Hepatic stellate cell (primary cell): ENCODE measurements around the gene WDR6.

Experiments used
- DNase-seq: peaks from one replicate; pipeline ENCODE4 v3.0.0; 2011; ENCODE audit warnings: low spot score

Gene WDR6, protein sequence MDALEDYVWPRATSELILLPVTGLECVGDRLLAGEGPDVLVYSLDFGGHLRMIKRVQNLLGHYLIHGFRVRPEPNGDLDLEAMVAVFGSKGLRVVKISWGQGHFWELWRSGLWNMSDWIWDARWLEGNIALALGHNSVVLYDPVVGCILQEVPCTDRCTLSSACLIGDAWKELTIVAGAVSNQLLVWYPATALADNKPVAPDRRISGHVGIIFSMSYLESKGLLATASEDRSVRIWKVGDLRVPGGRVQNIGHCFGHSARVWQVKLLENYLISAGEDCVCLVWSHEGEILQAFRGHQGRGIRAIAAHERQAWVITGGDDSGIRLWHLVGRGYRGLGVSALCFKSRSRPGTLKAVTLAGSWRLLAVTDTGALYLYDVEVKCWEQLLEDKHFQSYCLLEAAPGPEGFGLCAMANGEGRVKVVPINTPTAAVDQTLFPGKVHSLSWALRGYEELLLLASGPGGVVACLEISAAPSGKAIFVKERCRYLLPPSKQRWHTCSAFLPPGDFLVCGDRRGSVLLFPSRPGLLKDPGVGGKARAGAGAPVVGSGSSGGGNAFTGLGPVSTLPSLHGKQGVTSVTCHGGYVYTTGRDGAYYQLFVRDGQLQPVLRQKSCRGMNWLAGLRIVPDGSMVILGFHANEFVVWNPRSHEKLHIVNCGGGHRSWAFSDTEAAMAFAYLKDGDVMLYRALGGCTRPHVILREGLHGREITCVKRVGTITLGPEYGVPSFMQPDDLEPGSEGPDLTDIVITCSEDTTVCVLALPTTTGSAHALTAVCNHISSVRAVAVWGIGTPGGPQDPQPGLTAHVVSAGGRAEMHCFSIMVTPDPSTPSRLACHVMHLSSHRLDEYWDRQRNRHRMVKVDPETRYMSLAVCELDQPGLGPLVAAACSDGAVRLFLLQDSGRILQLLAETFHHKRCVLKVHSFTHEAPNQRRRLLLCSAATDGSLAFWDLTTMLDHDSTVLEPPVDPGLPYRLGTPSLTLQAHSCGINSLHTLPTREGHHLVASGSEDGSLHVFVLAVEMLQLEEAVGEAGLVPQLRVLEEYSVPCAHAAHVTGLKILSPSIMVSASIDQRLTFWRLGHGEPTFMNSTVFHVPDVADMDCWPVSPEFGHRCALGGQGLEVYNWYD

GRCh38 chr3:49007068-49007770, at the start of gene WDR6:
Gene WDR6, plus strand, starts transcription at chr3:49007391. Its CDS starts 41 bp downstream, at chr3:49007432.
- DNase-seq, result peak; percentile 99

DNA sequence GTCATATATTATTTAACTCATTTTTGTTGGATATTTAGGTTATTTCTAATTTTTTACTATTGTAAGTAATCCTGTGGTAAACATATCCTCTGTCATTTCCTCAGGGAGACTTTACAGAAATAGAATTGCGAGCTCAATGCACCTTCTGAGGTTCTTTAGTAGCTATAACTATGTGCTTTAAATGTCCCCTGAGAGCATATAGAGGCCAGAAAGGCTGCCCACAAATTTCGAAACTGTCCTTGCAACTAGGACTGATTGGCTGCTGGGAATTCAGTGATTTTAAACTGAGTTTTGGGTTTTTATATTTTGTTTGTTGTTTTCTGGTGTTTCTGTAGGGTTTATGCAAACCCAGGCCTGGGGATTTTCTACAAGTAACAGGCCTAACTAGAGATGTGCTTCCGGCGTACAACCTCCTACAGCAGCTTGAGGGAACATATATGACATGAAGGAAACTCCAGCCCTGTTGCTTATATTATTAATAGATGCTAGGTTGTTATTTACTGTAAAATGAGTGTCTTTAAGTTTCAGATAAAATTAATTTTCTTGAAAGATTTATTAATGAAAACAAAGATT, 46.3 kb upstream of the WDR6 start:
- DNase-seq, result no peak

GRCh38 chr3:48962340-48962739, 44.9 kb upstream of the WDR6 start:
- DNase-seq, result no peak

- DNase-seq, result no peak
These were observed 44.3 kb upstream of the WDR6 start for GRCh38 chr3:48962939-48963338.

GRCh38 chr3:48963591-48963990, 43.6 kb upstream of the WDR6 start:
- DNase-seq, result no peak

DNA sequence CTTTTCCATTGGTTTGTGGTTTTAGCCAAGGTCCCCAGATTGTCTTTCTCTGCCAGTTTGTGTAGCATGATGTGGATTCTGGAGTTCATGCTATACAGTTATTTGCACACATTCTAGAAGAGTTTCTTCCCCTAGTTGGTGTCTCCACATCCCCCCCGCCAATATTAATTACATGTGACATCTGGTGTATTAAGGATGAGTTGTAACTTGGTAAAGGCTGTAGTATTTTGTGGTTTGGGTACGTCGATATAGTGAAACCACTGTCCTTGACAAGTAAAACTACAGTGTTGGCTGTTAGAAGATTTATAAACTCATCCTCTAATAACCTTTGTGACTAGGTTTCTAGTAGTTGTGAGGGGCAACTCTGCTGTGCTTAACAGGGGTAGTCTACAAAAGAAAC, 40.8 kb upstream of the WDR6 start:
- no peak for DNase-seq

GRCh38 chr3:48966876-48967361, 40.3 kb upstream of the WDR6 start:
- DNase-seq, result no peak

- no peak for DNase-seq
These were observed 36.6 kb upstream of the WDR6 start for GRCh38 chr3:48970586-48970985.

DNA sequence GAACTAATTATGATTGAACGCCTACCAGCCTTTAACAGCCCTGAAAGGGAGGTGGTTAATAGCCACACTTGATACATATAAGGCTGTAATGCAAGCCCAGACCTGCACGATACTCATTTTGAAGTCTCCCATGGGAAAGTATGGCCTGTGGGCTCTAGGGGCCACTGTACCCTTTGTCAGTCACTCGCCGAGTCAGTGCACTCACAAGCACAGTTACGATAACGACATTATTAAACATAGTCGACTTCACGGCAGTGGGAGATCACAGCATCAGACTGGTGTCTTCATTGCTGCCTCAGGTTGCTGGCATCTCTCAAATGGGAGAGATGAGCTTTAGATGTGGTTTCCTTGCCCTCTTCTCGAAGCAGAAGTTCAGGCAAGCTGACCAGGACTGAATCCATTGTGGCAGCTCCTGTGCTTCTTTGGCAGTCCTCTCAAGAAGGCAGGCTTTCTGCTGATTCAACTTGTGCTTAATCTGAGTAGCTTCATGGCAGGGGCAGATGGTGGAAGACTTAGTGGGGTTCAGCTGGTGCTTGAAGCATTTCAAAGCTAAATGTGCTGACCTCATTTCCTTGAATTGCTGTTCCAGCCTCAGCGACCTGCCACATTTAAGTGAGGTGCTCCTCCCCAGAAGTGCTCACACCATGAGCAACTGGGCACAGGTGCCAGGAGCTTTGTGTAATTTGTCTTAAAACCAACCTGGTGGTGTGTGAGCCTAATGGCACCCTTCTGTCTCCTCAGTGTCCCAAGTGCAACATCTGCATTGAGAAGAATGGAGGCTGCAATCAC, 32.9 kb upstream of the WDR6 start:
- no peak for DNase-seq

- no peak for DNase-seq
These were observed 27.7 kb upstream of the WDR6 start for GRCh38 chr3:48979451-48979850.

DNA sequence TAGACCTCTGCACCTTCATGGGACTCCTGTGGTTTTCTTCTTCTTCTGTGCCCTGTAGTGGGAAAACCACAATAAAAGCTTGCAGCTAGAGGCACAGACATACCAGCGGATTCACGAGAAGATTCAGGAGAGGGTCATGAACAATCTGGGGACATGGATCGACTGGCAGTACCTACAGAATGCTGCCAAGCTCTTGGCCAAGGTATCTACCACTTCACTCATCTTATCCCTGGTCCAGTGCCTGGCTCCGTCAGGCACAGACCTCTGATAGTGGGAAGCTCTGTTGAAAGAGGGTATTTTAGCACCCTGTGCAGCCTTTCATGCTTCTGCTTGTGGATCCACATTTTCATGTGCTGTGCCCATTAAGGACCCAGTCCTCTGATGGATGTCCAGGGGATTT, 26.9 kb upstream of the WDR6 start:
- DNase-seq, result no peak

GRCh38 chr3:48982016-48982415, 25.2 kb upstream of the WDR6 start:
- no peak for DNase-seq

DNA sequence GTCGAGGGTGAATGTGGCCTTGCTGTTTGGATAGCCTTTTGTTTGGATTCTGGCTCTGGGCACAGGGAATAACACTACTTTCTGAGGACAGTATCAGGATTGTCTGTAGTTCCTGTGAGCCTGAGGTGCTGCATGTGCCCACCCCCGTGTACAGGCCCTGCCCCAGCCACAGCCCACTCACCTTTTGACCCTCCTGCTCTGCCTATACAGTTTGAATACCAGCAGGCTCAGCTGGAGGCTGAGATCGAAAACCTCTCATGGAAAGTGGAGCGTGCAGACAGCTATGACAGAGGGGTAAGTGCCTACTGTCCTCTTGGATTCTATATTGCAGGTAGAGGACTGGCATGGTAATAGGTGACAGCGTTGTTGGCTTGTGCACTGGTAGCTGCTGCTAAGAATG, 24.5 kb upstream of the WDR6 start:
- no peak for DNase-seq

- DNase-seq, result no peak
These were observed 24.1 kb upstream of the WDR6 start for GRCh38 chr3:48983096-48983495.

- no peak for DNase-seq
These were observed 22.5 kb upstream of the WDR6 start for GRCh38 chr3:48984663-48985062.

- DNase-seq, result no peak
These were observed 21.3 kb upstream of the WDR6 start for GRCh38 chr3:48985831-48986376.

DNA sequence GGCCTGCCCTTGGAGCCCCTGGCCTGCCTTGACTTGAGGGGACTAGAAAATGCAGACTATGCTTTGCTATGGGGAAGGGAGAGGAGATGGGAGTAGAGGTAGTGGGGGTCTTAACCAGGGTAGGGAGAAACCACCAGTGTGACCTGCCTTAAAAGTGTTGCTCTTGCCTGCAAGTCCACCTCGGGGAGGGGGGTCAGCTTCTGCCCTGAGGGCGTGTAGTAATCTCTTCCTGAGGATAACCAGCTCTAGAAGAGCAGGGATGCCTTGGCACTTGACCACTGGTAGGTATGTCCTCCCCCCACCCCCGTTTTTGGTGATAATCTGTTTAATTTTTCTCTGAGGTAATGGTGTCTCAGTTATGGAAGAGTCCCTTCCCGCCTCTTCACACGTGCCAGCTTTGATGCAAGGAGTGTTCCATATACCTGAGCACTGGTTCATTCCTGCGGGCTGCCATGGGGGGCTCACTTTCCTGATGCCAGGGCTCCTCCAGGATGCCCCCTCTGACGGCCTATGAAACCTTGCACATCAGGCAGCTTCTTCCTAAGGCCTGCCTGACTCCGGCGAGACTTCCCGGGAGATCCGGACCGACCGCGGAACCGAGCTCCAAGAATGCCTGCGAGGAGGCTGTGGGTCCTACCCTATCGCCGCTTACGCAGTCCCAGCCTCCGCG, 17.9 kb upstream of the WDR6 start:
- no peak for DNase-seq

DNA sequence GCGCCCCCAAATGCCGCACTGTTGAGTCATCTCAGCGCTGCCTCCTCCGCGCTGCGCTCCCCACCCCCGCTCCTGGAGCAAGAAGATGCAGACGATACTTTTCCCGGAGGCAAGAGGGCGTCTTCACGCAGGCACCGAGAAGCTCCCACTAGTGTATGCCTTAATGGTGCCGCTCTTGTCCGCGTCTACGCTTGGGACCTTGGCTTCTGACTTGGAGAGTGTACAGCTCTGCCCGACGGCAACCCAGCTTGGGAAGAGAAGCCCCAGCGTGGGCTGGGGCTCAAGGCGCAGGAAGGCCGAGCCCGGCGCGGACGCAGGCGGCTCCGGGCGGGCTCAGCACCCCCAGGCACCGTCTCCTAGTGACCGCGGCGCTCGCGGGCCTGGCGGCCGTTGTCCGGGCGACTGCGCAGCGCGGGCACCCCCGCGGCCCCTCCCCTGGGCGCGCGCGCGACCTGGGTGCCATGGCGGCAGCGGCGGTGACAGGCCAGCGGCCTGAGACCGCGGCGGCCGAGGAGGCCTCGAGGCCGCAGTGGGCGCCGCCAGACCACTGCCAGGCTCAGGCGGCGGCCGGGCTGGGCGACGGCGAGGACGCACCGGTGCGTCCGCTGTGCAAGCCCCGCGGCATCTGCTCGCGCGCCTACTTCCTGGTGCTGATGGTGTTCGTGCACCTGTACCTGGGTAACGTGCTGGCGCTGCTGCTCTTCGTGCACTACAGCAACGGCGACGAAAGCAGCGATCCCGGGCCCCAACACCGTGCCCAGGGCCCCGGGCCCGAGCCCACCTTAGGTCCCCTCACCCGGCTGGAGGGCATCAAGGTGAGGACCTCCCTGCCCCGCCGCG, 17.2 kb upstream of the WDR6 start, which contains the start of gene P4HTM:
Gene P4HTM (plus strand): TSS at position 446 of the 840 bp plus-strand sequence. CDS start 16 bp downstream, at position 462.
- DNase-seq, result peak; percentile 92
